Mesothelial cell of epicardium (in vitro differentiated cells): ENCODE results near the gene SPEN. TPM values are rescaled to one million over a fixed set of nuclear protein-coding genes. Genes with fewer than 3 reads are reported as not detected.
"Not testable (repeated sequence)": the region's sequence is repeated elsewhere in the genome, so short reads cannot be mapped to it uniquely, and the experiment has no call there.

Experiments
- DNase-seq, 2 experiments: peaks; one replicate each; pipeline ENCODE4 v3.0.0; 2021; ENCODE audit warnings: low spot score in 2 of 2; ENCODE audit not compliant: unreplicated experiment in 2 of 2
- H3K27ac Mint-ChIP-seq: 2 replicates; pipeline ENCODE4 v1.8.0; 2021; ENCODE audit warnings: mixed read lengths
- H3K27me3 Mint-ChIP-seq: 2 replicates; pipeline ENCODE4 v1.8.0; 2021; ENCODE audit warnings: low read depth, mixed read lengths
- H3K36me3 Mint-ChIP-seq: 2 replicates; pipeline ENCODE4 v1.8.0; 2021; ENCODE audit warnings: mixed read lengths
- H3K4me1 Mint-ChIP-seq: 2 replicates; pipeline ENCODE4 v1.8.0; 2021; ENCODE audit warnings: mixed read lengths
- H3K4me3 Mint-ChIP-seq: 2 replicates; pipeline ENCODE4 v1.8.0; 2021; ENCODE audit warnings: mild to moderate bottlenecking, moderate library complexity, mixed read lengths
- H3K9me3 Mint-ChIP-seq: 2 replicates; pipeline ENCODE4 v1.8.0; 2021; ENCODE audit warnings: mixed read lengths
- total RNA-seq: library from RNA; stranded (reverse); gene quantifications from 3 replicates; pipeline ENCODE4 v1.2.1, GENCODE V29; 2021
- TF ChIP-seq, protein P1 (sequence below): fragments of 200-600 bp; sonication (generic); IDR thresholded peaks from one replicate; pipeline ENCODE4 v1.5.0; 2021; ENCODE audit warnings: antibody characterized with exemption; ENCODE audit not compliant: unreplicated experiment

Gene SPEN
- total RNA-seq, 1 donor from 2014 or later, result 88.0 TPM

DNA sequence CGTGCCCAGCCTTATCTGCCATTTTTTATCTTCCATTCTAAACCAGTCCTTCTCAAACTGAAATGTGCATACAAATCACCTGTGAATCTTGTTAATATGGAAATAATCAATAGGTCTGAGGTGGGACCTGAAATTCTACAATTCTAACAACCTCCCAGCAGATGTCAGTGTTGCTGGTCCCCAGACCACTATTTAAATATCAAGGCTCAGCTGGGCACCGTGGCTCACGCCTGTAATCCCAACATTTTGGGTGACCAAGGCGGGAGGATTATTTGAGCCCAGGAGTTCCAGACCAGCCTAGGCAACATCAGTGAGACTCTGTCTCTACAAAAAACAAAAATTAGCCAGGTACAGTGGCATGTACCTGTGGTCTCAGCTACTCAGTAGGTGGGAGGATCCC, 44.1 kb upstream of the SPEN start:
- Mint-ChIP-seq H3K4me3 (no peak overlapping the region), H3K9me3 (no peaks in the 10 kb centered on the region), H3K36me3 (no peaks in the 10 kb centered on the region), H3K27me3 (no peaks in the 10 kb centered on the region), H3K4me1 (peaks cover 35% of the 10 kb centered on the region), H3K27ac (peak overlapping the region; percentile 62)
- TF ChIP-seq, protein P1, sequence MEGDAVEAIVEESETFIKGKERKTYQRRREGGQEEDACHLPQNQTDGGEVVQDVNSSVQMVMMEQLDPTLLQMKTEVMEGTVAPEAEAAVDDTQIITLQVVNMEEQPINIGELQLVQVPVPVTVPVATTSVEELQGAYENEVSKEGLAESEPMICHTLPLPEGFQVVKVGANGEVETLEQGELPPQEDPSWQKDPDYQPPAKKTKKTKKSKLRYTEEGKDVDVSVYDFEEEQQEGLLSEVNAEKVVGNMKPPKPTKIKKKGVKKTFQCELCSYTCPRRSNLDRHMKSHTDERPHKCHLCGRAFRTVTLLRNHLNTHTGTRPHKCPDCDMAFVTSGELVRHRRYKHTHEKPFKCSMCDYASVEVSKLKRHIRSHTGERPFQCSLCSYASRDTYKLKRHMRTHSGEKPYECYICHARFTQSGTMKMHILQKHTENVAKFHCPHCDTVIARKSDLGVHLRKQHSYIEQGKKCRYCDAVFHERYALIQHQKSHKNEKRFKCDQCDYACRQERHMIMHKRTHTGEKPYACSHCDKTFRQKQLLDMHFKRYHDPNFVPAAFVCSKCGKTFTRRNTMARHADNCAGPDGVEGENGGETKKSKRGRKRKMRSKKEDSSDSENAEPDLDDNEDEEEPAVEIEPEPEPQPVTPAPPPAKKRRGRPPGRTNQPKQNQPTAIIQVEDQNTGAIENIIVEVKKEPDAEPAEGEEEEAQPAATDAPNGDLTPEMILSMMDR, result no peak
- DNase-seq, result no peak

GRCh38 chr1:15804060-15804459, 43.4 kb upstream of the SPEN start:
- Mint-ChIP-seq H3K9me3 (no peaks in the 10 kb centered on the region), H3K4me3 (no peak overlapping the region), H3K27me3 (no peaks in the 10 kb centered on the region), H3K36me3 (no peaks in the 10 kb centered on the region), H3K27ac (no peak overlapping the region), H3K4me1 (peaks cover 33% of the 10 kb centered on the region)
- DNase-seq, result no peak
- TF ChIP-seq, protein P1, result no peak

DNA sequence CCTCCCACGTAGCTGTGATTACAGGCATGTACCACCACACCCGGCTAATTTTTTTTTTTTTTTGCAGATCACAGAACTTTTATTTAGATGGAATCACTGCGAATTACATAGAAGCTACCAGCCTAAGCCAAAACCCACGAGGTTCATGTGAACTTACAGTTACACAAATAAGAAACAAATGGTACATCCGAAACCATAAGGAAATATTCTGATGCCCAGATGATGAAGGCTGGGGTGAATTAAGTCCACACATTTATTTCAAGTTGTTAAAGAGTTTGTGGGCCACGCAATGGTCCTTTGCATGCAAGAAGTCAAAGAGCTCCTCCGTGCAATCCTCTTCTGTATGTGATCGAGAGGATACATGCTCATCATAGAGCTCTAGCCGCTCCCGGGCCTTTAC, 40.4 kb upstream of the SPEN start:
- no peak for DNase-seq
- Mint-ChIP-seq H3K4me1 (peaks cover 7% of the 10 kb centered on the region), H3K9me3 (no peaks in the 10 kb centered on the region), H3K27ac (no peak overlapping the region), H3K4me3 (no peak overlapping the region), H3K27me3 (no peaks in the 10 kb centered on the region), H3K36me3 (no peaks in the 10 kb centered on the region)
- TF ChIP-seq, protein P1, result no peak

DNA sequence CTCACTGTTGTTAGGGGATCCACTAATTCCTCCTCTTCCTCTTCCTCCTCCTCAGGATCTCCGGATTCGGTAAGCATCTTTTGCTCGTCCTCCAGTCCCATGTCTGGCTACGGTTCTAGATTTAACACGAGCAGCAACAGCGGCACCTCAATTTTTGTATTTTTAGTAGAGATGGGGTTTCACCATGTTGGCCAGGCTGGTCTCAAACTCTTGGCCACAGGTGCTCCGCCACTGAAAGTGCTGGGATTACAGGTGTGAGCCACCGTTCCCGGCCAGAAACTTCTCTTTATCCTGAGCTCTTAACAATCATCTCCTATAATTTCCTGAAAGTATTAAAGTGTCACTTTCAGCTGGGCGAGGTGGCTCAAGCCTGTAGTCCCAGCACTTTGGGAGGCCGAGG, 40.0 kb upstream of the SPEN start, which contains the start of gene UQCRHL:
Gene UQCRHL, minus strand, starts transcription at position 101 of the 400 bp plus-strand sequence. Its CDS starts 0 bp downstream, at position 101.
- not testable (repeated sequence) for H3K27ac Mint-ChIP-seq, H3K9me3 Mint-ChIP-seq, H3K4me1 Mint-ChIP-seq, DNase-seq, H3K27me3 Mint-ChIP-seq, H3K4me3 Mint-ChIP-seq, H3K36me3 Mint-ChIP-seq

DNA sequence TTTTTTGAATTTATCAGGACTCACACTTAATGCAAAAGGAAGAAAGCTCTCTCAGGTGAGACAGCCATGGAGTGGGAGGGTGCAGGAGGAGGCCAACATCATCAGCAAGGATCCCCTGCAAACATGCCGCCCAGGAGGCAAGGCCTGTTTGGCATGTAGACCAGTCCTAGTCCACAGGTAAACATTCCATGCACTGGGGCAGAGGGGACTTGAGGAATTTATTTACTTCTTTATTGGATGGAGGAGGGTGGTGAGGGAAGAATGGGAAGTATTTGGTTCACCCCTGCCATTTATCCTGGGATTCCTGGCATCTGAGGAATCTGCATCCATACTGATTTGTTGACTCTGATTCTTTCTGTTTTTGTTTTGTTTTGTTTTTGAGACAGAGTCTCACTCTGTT, 38.6 kb upstream of the SPEN start:
- Mint-ChIP-seq H3K36me3 (no peaks in the 10 kb centered on the region), H3K27me3 (no peaks in the 10 kb centered on the region), H3K9me3 (no peaks in the 10 kb centered on the region), H3K4me1 (peaks cover 3% of the 10 kb centered on the region), H3K27ac (peak overlapping the region; percentile 43), H3K4me3 (no peak overlapping the region)
- DNase-seq, result no peak
- TF ChIP-seq, protein P1, result no peak

DNA sequence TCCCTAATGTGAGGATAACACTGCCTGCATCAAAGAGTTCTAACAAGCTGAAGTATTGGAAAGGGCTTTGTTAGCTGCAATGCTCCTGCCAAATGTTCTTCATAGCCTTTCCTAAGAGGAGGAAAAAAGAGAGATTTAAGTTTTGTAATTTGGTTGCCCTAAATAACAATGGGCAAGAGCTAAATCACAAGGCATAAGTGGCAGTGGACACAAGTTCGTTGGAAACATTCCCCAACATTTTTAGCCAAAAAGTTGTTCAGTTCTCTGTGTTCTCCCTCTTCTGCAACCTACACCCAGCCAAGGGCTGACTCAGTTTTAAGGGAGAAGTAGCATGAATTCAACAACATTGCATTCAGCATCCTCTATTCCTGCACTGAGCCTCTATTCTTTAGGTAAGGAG, 37.4 kb upstream of the SPEN start:
- H3K4me3 Mint-ChIP-seq, result no peak overlapping the region
- no peak for DNase-seq
- no peaks in the 10 kb centered on the region for H3K9me3 Mint-ChIP-seq

More for the DNA sequence above, 37.4 kb upstream of the SPEN start:
- Mint-ChIP-seq H3K36me3 (no peaks in the 10 kb centered on the region), H3K4me1 (peaks cover 3% of the 10 kb centered on the region), H3K27ac (no peak overlapping the region), H3K27me3 (no peaks in the 10 kb centered on the region)
- TF ChIP-seq, protein P1, result no peak
